HG02840 (cell line): ENCODE measurements around the gene PIGQ.

ENCODE experiments used
- ATAC-seq: cut with Tn5 transposase; IDR thresholded peaks from one replicate; pipeline ENCODE4 v1.9.1; 2021; ENCODE audit warnings: mild to moderate bottlenecking, moderate library complexity, moderate number of reproducible peaks; ENCODE audit not compliant: unreplicated experiment, low FRiP score

PIGQ gene

GRCh38 chr16:583470-583814 lies 13.7 kb downstream of the PIGQ start:
- no peak for ATAC-seq

- no peak for ATAC-seq
These were observed 14.2 kb downstream of the PIGQ start for GRCh38 chr16:583815-584591.

- no peak for ATAC-seq
These were observed 15.6 kb downstream of the PIGQ start for GRCh38 chr16:585351-585750.

GRCh38 chr16:586047-586644 lies 16.4 kb downstream of the PIGQ start:
- ATAC-seq: no peak

- ATAC-seq: no peak
These were observed 17.1 kb downstream of the PIGQ start for GRCh38 chr16:586645-587590.

DNA sequence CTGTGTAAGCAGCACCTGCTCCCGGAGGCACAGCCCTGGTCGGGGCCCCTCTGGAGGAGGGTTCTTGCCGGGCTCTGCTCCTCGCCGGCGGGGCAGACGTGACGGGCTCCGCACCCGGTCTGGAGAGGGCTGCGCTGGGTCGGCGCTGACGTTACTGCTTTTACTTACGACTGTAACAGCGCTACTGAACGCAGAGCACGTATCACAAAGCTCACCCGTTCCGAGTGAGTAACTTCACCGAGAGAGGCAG lies 18.8 kb downstream of the PIGQ start:
- peak; percentile 3 for ATAC-seq

DNA sequence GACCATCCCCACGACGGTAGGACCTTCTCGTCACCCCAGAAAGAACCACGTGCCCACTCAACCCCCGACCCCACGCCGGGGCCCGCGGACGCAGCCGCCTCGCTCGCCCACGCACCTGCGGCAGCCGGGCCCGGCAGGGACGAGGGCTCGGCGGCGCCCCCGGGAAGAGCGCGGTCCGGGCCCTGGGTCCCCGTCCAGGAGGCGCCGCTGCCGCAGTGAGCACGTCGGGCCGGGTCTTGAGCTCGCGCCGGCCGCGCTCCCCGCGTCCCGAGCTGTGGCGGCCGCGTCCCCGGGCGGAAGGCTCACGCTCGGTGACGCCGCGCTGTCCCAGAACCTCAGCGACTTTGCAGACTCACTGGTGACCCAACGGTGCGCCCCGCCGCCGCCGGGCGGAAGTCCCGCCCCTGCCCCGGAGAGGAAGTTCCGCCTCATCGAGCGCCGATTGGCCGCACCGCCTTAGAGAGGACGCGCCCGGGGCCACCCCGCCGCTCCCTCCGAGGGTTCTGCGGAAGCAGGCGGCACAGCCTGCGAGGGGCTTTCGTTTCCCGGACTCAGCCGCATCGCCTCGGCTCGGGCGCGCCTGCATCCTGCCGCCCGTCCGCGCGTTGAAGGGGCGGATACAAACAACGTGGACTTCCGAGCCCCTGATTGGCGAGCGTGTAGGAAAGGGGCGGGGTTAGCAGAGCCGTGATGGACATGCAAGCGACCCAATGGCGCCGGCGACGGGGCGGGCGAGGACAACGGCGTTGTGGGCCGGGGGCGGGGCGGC lies 19.3 kb downstream of the PIGQ start:
- peak; percentile 81 for ATAC-seq

DNA sequence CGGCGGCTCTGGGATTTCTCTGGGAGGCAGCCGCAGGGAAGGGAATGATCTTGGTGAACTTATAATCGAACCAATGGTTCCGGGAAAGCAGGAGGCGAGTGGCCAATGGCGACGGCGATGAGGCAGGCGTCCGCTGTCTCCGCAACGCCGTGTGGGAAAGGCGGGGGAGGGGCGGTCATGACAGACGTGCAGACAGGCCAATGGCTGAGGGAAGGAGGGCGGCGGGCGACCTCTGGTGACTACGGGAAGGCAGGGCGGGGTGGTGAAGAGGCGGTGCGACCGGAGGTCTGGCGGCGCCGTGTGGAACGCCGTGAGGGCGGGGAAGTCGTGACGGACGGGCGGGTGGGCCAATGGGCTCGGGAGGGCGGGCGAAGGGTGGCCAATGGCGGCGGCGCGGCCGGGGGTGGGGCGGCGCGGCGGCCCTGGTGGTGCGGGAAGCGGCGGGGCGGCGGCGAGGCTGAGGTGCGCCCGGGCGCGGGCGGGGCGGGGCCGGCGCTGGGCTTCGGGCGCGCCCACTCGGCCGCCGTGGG lies 20.0 kb downstream of the PIGQ start, which contains the start of gene RAB40C:
TSS of gene RAB40C (plus strand) at position 409 of the 530 bp plus-strand sequence. CDS start 226 bp downstream, outside the sequence.
- ATAC-seq: peak; percentile 74

DNA sequence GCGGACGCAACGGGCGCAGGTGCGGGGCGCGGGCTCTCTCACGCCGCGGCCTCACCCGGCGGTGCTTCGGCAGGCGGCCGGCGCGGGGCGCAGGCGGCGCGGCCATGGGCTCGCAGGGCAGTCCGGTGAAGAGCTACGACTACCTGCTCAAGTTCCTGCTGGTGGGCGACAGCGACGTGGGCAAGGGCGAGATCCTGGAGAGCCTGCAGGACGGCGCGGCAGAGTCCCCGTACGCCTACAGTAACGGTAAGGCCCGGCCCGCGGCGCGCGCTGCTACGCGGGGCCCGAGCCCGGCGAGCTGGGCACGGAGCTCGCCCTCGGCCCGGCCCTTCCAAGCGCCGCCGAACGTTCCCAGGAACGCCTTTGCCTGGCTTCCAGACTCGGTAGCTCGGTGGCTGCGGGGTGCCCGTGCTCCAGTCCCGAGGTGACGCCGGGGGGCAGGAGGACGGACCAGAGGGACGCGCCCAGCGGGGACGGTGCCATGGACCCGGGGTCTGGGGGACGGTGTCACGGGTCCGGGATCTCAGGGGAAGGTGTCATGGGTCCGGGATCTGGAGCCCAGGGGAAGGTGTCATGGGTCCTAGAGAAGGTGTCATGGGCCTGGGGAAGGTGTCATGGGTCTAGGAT lies 20.5 kb downstream of the PIGQ start:
- ATAC-seq: peak; percentile 1

GRCh38 chr16:590815-591200 lies 21.0 kb downstream of the PIGQ start:
- ATAC-seq: no peak

GRCh38 chr16:591231-591630 lies 21.5 kb downstream of the PIGQ start:
- ATAC-seq: no peak

DNA sequence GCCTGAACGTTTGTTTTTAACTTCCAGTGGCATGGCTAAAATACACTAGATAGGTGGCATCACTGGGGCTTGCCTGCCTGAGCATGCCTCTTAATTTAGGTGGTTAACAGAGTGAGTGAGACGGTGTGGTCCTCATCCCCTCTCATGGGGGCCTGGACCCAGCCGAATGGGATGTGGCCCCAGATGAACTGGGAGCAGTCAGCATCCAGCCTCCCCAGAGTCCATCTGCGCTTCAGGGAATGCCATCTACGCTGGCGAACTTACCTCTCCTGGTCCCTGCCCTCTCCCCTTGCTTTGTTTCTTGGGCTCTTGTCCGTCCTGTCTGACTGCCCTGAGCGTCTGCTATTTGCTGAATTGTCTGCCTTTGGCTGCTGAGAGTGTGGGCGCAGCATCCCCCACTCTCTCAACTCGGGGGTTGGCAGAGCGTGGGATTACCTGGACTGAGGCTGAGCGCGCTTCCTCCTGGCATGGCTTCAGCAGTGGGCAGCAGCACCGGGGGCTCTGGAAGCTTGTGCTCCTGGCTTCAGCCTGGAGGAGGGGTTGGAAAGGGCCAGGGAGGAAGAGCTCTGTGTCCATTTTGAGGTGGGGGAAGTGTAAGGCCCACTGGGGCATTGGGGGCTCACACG lies 22.2 kb downstream of the PIGQ start:
- no peak for ATAC-seq

GRCh38 chr16:592518-593306 lies 22.9 kb downstream of the PIGQ start:
- ATAC-seq: no peak

GRCh38 chr16:593406-593805 lies 23.6 kb downstream of the PIGQ start:
- ATAC-seq: no peak

- no peak for ATAC-seq
These were observed 24.0 kb downstream of the PIGQ start for GRCh38 chr16:593807-594206.

DNA sequence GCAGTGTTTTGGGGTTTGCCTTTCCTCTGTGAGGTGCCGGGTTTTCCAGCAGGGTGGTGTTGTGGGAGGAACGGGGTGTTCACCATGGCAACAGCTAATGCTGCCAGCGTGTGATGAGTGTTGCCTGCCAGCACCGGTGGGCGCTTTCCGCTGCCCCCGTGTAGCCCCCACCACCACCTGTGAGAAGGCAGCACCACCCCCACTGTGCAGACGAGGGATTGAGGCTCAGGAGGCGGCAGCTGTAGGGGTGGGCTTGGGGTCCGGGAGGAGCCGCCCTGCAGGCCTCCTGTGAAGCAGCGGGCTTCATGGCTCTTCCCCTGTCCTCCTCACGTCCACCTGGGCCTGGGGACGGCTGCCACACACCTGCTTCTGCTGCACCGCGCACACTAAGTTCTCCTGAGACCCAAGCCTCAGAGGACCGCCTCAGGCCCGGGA lies 25.3 kb downstream of the PIGQ start:
- ATAC-seq: no peak

DNA sequence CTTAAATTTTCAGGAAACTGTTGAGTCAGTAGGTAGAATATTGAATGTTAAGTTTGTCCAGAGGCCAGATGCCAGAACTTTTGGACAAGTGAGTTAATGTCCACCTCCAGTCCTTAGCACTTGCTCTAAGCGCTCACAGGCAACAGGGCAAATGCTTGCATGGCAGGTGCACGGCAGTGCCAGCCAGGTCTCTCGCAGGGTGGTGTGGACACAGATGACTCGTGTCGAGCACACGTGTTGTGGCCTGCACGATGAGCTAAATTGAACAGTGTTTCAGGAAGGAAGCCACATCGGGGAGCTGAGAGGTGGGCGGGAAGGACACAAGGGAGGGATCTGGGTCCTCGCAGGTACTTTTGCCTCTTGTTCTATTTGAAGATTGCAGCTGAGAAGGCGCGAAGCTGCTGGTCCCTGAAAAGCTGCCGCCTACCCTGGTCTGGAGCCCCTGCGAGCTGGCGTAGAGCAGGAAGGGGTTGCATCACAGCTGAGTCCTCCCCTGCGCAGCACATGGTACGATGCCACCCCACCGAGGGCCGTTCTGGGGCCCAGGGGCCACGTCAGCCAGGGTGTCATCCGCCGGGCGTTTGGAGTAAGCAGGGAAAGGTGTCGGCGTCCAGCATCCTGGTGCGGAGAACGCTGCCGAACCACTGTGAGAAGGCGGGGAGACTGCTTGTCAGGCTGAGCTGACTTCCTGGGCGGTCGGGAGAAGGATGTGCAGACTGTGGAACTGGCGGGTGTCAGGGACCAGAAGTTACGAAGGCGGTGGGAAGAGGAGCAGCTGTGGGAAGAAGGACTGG lies 26.4 kb downstream of the PIGQ start:
- ATAC-seq: no peak

GRCh38 chr16:596736-597060 lies 26.9 kb downstream of the PIGQ start:
- no peak for ATAC-seq
